Right atrium auricular region (tissue), 2 donors: Measurements from ENCODE around the gene TRMT10B. TPM values are rescaled to one million over a fixed set of nuclear protein-coding genes. Genes with fewer than 3 reads are reported as not detected.
A peak's percentile ranks its signal among the peaks of the same experiment; 100 is the strongest.

ENCODE experiments used
- DNase-seq: peaks from one replicate; pipeline ENCODE4 v3.0.0-alpha.2; 2019; ENCODE audit warnings: low spot score
- H3K27ac ChIP-seq, 2 donors: fragments of 200-600 bp; sonication (generic); 1 replicate in 1 of 2; 2 replicates in 1 of 2; pipeline ENCODE4 v1.5.1; 2016 to 2019
- H3K27me3 ChIP-seq, 2 donors: fragments of 200-600 bp; sonication (generic); one replicate each; pipeline versions ENCODE4 v1.5.1 to v1.6.0; 2017 to 2019
- H3K36me3 ChIP-seq: fragments of 200-600 bp; sonication (generic); one replicate; pipeline ENCODE4 v1.5.1; 2016
- H3K4me1 ChIP-seq, 2 donors: fragments of 200-600 bp; sonication (generic); one replicate each; pipeline versions ENCODE4 v1.5.1 to v1.6.0; 2017 to 2019
- H3K4me3 ChIP-seq, 2 donors: fragments of 200-600 bp; sonication (generic); 1 replicate in 1 of 2; 2 replicates in 1 of 2; pipeline ENCODE4 v1.5.1; 2017 to 2019; ENCODE audit warnings: mild to moderate bottlenecking in 1 of 2, moderate library complexity in 1 of 2
- H3K9me3 ChIP-seq, 2 donors: fragments of 200-600 bp; sonication (generic); one replicate each; pipeline ENCODE4 v1.5.1; 2019
- CTCF ChIP-seq, 2 donors: fragments of 200-600 bp; sonication (generic); IDR thresholded peaks; one replicate each; pipeline ENCODE4 v1.5.1; 2019; ENCODE audit warnings: antibody characterized with exemption in 2 of 2
- total RNA-seq, 2 donors: library from RNA; depleted of rRNA; stranded (reverse); fragments of >200 nt; gene quantifications; one replicate each; pipeline ENCODE4 v1.1.0, GENCODE V29; 2016

TRMT10B gene
- total RNA-seq, 2 donors from 2014 or later: 2.5 to 3.9 TPM

GRCh38 chr9:37790096-37790495, 36.5 kb downstream of the TRMT10B start:
- Histone ChIP-seq H3K27me3 (no peaks in the 10 kb centered on the region), H3K4me1 (no peaks in the 10 kb centered on the region), H3K27ac (no peak overlapping the region), H3K4me3 (no peak overlapping the region), H3K36me3 (no peaks in the 10 kb centered on the region), H3K9me3 (no peaks in the 10 kb centered on the region)
- DNase-seq: no peak
- TF ChIP-seq CTCF (IDR thresholded peaks at IDR 0.05): no peak

- Histone ChIP-seq H3K27ac (no peak overlapping the region), H3K27me3 (no peaks in the 10 kb centered on the region), H3K4me1 (no peaks in the 10 kb centered on the region), H3K9me3 (no peaks in the 10 kb centered on the region), H3K36me3 (no peaks in the 10 kb centered on the region), H3K4me3 (no peak overlapping the region)
- TF ChIP-seq CTCF (IDR thresholded peaks at IDR 0.05): no peak
- DNase-seq: no peak
Measured at GRCh38 chr9:37792122-37792521, 38.5 kb downstream of the TRMT10B start.

GRCh38 chr9:37796232-37796631, 42.6 kb downstream of the TRMT10B start:
- H3K36me3 ChIP-seq: no peaks in the 10 kb centered on the region
- no peaks in the 10 kb centered on the region for H3K9me3 ChIP-seq
- no peak for TF ChIP-seq CTCF (IDR thresholded peaks at IDR 0.05)
- no peak overlapping the region for H3K4me3 ChIP-seq
- no peak for DNase-seq
- H3K27me3 ChIP-seq: no peaks in the 10 kb centered on the region
- no peak overlapping the region for H3K27ac ChIP-seq
- H3K4me1 ChIP-seq: peaks cover 0 to 8% of the 10 kb centered on the region in 2 donors

- Histone ChIP-seq H3K4me3 (no peak overlapping the region), H3K36me3 (no peaks in the 10 kb centered on the region), H3K4me1 (peaks cover 0 to 31% of the 10 kb centered on the region in 2 donors), H3K27ac (no peak overlapping the region), H3K9me3 (no peaks in the 10 kb centered on the region), H3K27me3 (no peaks in the 10 kb centered on the region)
- DNase-seq: no peak
- TF ChIP-seq CTCF (IDR thresholded peaks at IDR 0.05): no peak
Measured at GRCh38 chr9:37798677-37799076, 45.1 kb downstream of the TRMT10B start.

- H3K4me3 ChIP-seq: peak within 1 kb of the TSS; percentile 92 to 93
- H3K9me3 ChIP-seq: no peaks in the 10 kb centered on the region
- no peaks in the 10 kb centered on the region for H3K27me3 ChIP-seq
- H3K27ac ChIP-seq: peak within 1 kb of the TSS; percentile 87 to 89
- no peaks in the 10 kb centered on the region for H3K36me3 ChIP-seq
- TF ChIP-seq CTCF (IDR thresholded peaks at IDR 0.05): no peak
- DNase-seq: peak; percentile 88
- H3K4me1 ChIP-seq: peaks cover 0 to 32% of the 10 kb centered on the region in 2 donors
Measured at GRCh38 chr9:37800631-37801286, 47.2 kb downstream of the TRMT10B start, which contains the start of gene DCAF10. Gene DCAF10, plus strand, starts transcription at chr9:37800797. Its CDS starts 70 bp downstream, at chr9:37800867.
